H1 (cell line): ENCODE measurements around the gene SUPT4H1. TPM values are rescaled to one million over a fixed set of nuclear protein-coding genes. Genes with fewer than 3 reads are reported as not detected.

Experiments
- BRCA1 ChIP-seq: IDR thresholded peaks from 2 replicates; pipeline ENCODE4 v1.6.1; 2012; ENCODE audit warnings: low read depth, low read length, improper control_type of control experiment
- JUN ChIP-seq: IDR thresholded peaks from 2 replicates; pipeline ENCODE4 v1.6.1; 2011; ENCODE audit warnings: low read depth, mild to moderate bottlenecking, improper control_type of control experiment, low read length
- MAFK ChIP-seq: IDR thresholded peaks from 2 replicates; pipeline ENCODE4 v1.6.1; 2012; ENCODE audit warnings: low read depth, mild to moderate bottlenecking, improper control_type of control experiment, low read length
- RXRA ChIP-seq: IDR thresholded peaks from 2 replicates; pipeline ENCODE4 v1.6.1; 2011; ENCODE audit warnings: low read depth, mild to moderate bottlenecking, low read length, moderate library complexity; ENCODE audit not compliant: insufficient read depth
- SAP30 ChIP-seq: fragments of 300-600 bp; sonication (generic); IDR thresholded peaks from 2 replicates; pipeline ENCODE4 v1.7.1; 2012; ENCODE audit warnings: low read length, moderate library complexity, mild to moderate bottlenecking, inconsistent platforms; ENCODE audit not compliant: insufficient read depth, insufficient replicate concordance
- polyA plus RNA-seq, 7 experiments: library from polyadenylated mRNA; depleted of rRNA in 3 of 7; stranded (reverse) in 5 of 7; unstranded in 2 of 7; fragments of >200 nt in 5 of 7; fragments of 200-250 nt in 2 of 7; gene quantifications; 1 replicate in 5 of 7; 2 replicates in 1 of 7; 4 replicates in 1 of 7; pipeline versions ENCODE4 v1.2.1 to v1.2.3, GENCODE V29; 2011 to 2013; ENCODE audit warnings: missing spikeins in 2 of 7, mixed read lengths in 2 of 7
- total RNA-seq: library from RNA; stranded (reverse); fragmentation: NEBNext Ultra II Directional; extraction: Animal tissue kit (Norgen Biotek cat#: 25700); gene quantifications from 2 replicates; pipeline ENCODE4 v1.2.1, GENCODE V29; 2021

Gene SUPT4H1
- total and polyA plus RNA-seq, 2 of the 8 experiments (the other 6 are each of a cell fraction or from before 2014, with no cell fraction given), result 112 to 143 TPM

- no peak for TF ChIP-seq RXRA
- no peak for TF ChIP-seq MAFK
- TF ChIP-seq JUN, result no peak
- no peak for TF ChIP-seq BRCA1
- no peak for TF ChIP-seq SAP30
Measured at GRCh38 chr17:58383892-58384462, 32.0 kb upstream of the SUPT4H1 start (continued).
